ENCODE results near the gene EIF2S3. TPM values are rescaled to one million over a fixed set of nuclear protein-coding genes. Genes with fewer than 3 reads are reported as not detected.

EIF2S3 gene
- total RNA-seq, 3 donors from 2014 or later, result 95.5 to 150 (median 129) TPM

DNA sequence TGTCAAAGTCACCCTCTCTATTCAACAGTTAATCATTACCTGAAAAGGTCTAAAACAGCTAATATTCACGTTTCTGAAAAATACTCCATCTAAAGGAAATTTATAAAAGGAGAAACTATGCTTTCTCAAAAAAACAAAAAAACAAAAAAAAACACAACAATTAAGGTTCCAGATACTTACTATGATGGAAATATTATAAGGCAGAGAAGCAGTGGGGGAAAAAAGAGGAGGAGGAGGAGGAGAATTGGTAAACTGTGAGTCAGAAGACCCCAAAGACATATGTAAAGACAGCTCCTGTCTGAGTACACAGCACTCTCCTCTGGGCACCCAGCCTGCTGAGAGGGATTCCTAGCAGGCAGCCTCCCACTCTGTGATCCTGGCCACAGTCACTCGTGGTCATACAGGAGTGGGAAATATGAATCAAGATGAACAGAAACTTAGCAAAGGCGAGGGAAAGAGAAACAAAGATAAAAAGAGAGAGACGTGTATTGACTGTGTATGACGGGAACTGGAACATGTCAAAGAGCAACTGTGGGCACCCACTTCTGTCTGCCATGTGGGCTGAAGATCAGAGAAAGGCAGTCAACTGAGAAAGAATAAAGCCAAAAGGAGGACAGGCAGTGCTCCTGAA is 40.3 kb upstream of the EIF2S3 start:
- H3K4me1 ChIP-seq, result no peaks in the 10 kb centered on the region
- H3K36me3 ChIP-seq, result no peaks in the 10 kb centered on the region
- H3K4me3 ChIP-seq, result no peak overlapping the region
- H3K27ac ChIP-seq, result no peak overlapping the region
- H3K27me3 ChIP-seq, result peaks cover 0 to 46% of the 10 kb centered on the region in 2 donors
- DNase-seq (ENCODE audit: low spot score in 2 of 2), result no peak
- no peaks in the 10 kb centered on the region for H3K9me3 ChIP-seq
- intact Hi-C loops (cut with DNase I; ENCODE audit: low total_unique reads), result no loop called here
- TF ChIP-seq POLR2A (IDR thresholded peaks at IDR 0.05), result no peak
- no peak for TF ChIP-seq POLR2AphosphoS5 (IDR thresholded peaks at IDR 0.05)
- no peak for TF ChIP-seq CTCF (IDR thresholded peaks at IDR 0.05)

GRCh38 chrX:24017674-24018073 is 37.1 kb upstream of the EIF2S3 start:
- no peak for DNase-seq (ENCODE audit: low spot score in 2 of 2)
- intact Hi-C loops (cut with DNase I; ENCODE audit: low total_unique reads), result no loop called here
- TF ChIP-seq POLR2A (IDR thresholded peaks at IDR 0.05) (no peak), POLR2AphosphoS5 (IDR thresholded peaks at IDR 0.05) (no peak), CTCF (IDR thresholded peaks at IDR 0.05) (no peak)
- Histone ChIP-seq H3K9me3 (no peaks in the 10 kb centered on the region), H3K27me3 (peaks cover 0 to 33% of the 10 kb centered on the region in 2 donors), H3K27ac (no peak overlapping the region), H3K4me3 (no peak overlapping the region), H3K4me1 (no peaks in the 10 kb centered on the region), H3K36me3 (no peaks in the 10 kb centered on the region)

GRCh38 chrX:24018809-24019208 is 35.9 kb upstream of the EIF2S3 start:
- H3K9me3 ChIP-seq, result no peaks in the 10 kb centered on the region
- no peaks in the 10 kb centered on the region for H3K4me1 ChIP-seq
- DNase-seq (ENCODE audit: low spot score in 2 of 2), result no peak
- no peak overlapping the region for H3K27ac ChIP-seq
- H3K4me3 ChIP-seq, result no peak overlapping the region
- intact Hi-C loops (cut with DNase I; ENCODE audit: low total_unique reads), result no loop called here
- peaks cover 0 to 24% of the 10 kb centered on the region in 2 donors for H3K27me3 ChIP-seq
- TF ChIP-seq POLR2AphosphoS5 (IDR thresholded peaks at IDR 0.05), result no peak
- no peak for TF ChIP-seq CTCF (IDR thresholded peaks at IDR 0.05)
- TF ChIP-seq POLR2A (IDR thresholded peaks at IDR 0.05), result no peak
- H3K36me3 ChIP-seq, result no peaks in the 10 kb centered on the region

DNA sequence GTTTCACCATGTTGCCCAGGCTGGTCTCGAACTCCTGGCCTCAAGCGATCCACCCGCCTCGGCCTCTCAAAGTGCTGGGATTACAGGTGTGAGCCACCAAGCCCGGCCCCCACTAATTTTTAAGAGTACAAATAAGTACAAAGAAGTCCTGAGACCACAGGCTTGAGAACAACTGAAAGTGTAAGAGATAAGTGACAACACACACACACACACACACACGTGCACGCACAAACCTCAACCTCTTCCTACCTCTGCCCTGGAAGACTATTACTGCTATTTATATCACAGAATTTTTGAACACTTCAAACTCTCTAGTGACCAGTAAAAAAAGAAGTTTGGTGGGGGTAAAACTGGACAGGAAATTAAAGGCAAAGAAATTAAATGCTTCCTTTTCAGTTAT is 35.3 kb upstream of the EIF2S3 start:
- no peak for TF ChIP-seq POLR2A (IDR thresholded peaks at IDR 0.05)
- TF ChIP-seq CTCF (IDR thresholded peaks at IDR 0.05), result no peak
- TF ChIP-seq POLR2AphosphoS5 (IDR thresholded peaks at IDR 0.05), result no peak
- Histone ChIP-seq H3K9me3 (no peaks in the 10 kb centered on the region), H3K36me3 (no peaks in the 10 kb centered on the region), H3K27me3 (peaks cover 0 to 20% of the 10 kb centered on the region in 2 donors), H3K27ac (no peak overlapping the region), H3K4me1 (no peaks in the 10 kb centered on the region), H3K4me3 (no peak overlapping the region)
- no peak for DNase-seq (ENCODE audit: low spot score in 2 of 2)
- intact Hi-C loops (cut with DNase I; ENCODE audit: low total_unique reads), result no loop called here

DNA sequence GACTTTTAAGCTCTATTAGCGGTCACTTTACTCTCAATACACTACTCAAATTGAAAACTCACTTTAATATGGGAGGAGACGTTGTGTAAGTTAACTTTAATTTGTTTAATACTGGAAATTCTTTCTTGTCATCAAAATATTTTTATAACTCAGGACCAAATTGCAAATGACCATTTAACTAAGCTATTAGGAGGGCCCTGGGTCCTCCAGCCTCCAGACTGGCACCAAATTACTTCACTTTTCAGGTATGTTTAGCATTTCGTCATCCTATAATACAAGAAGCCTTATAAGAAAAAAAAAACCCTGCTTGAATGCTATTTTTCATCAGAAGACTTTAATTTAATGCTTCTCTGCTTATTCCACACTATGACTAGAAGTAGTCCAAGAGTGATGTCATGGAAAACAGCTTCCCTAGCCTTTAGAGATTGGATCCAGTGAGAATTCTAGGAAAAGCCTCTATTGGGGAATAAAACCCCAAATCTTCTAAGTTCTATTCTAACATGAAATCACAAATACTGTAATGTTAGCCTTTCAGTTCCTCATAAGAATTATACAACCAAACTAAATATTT is 34.4 kb upstream of the EIF2S3 start:
- intact Hi-C loops (cut with DNase I; ENCODE audit: low total_unique reads), result loop anchor here (1.0 kb wide), 1 partner anchor 11 kb away; no protein-coding TSS in a partner anchor
- Histone ChIP-seq H3K27ac (no peak overlapping the region), H3K36me3 (no peaks in the 10 kb centered on the region), H3K4me1 (no peaks in the 10 kb centered on the region), H3K27me3 (peaks cover 0 to 20% of the 10 kb centered on the region in 2 donors), H3K4me3 (no peak overlapping the region), H3K9me3 (no peaks in the 10 kb centered on the region)
- no peak for TF ChIP-seq CTCF (IDR thresholded peaks at IDR 0.05)
- TF ChIP-seq POLR2AphosphoS5 (IDR thresholded peaks at IDR 0.05), result no peak
- TF ChIP-seq POLR2A (IDR thresholded peaks at IDR 0.05), result no peak
- DNase-seq (ENCODE audit: low spot score in 2 of 2), result no peak

All from breast epithelium (tissue), 4 donors.